GM19455 (cell line): ENCODE data around the gene USP16.
A peak's percentile ranks its signal among the peaks of the same experiment; 100 is the strongest.
"Not testable (repeated sequence)": the region's sequence is repeated elsewhere in the genome, so short reads cannot be mapped to it uniquely, and the experiment has no call there.

Source experiments
- ATAC-seq: cut with Tn5 transposase; IDR thresholded peaks from one replicate; pipeline ENCODE4 v1.9.1; 2021; ENCODE audit not compliant: unreplicated experiment

Gene USP16

GRCh38 chr21:29024474-29025327 is at the start of gene USP16:
TSS of gene USP16 (plus strand) at chr21:29024668. CDS start at chr21:29027914, 3,246 bp downstream.
- peak; percentile 99 for ATAC-seq

- no peak for ATAC-seq
These were observed 49.1 kb upstream of the USP16 start for GRCh38 chr21:28975397-28975796.

GRCh38 chr21:28979092-28979491 is 45.4 kb upstream of the USP16 start:
- ATAC-seq = no peak

- no peak for ATAC-seq
These were observed 41.8 kb upstream of the USP16 start for GRCh38 chr21:28982637-28983036.

GRCh38 chr21:28986677-28987076 is 37.8 kb upstream of the USP16 start:
- ATAC-seq = no peak

- not testable (repeated sequence) for ATAC-seq
These were observed 36.3 kb upstream of the USP16 start for GRCh38 chr21:28988146-28988545.

GRCh38 chr21:28991861-28992525 is 32.5 kb upstream of the USP16 start:
- peak; percentile 2 for ATAC-seq

- peak; percentile 98 for ATAC-seq
These were observed 31.8 kb upstream of the USP16 start, which contains the start of gene LTN1 for GRCh38 chr21:28992526-28993292. TSS of gene LTN1 (minus strand) at chr21:28992877. CDS start at chr21:28992805, 72 bp downstream.

GRCh38 chr21:28993293-28993629 is 31.2 kb upstream of the USP16 start:
- ATAC-seq = no peak

- peak; percentile 100 for ATAC-seq
These were observed 21.9 kb upstream of the USP16 start for GRCh38 chr21:29002442-29003144.

GRCh38 chr21:29005696-29006095 is 18.8 kb upstream of the USP16 start:
- ATAC-seq = no peak

- ATAC-seq = no peak
These were observed 17.3 kb upstream of the USP16 start for GRCh38 chr21:29007135-29007534.

GRCh38 chr21:29007810-29008209 is 16.7 kb upstream of the USP16 start:
- ATAC-seq = no peak

GRCh38 chr21:29008367-29008766 is 16.1 kb upstream of the USP16 start:
- ATAC-seq = no peak

GRCh38 chr21:29011236-29011635 is 13.2 kb upstream of the USP16 start:
- ATAC-seq = not testable (repeated sequence)

- no peak for ATAC-seq
These were observed 6.7 kb upstream of the USP16 start for GRCh38 chr21:29017639-29018237.

GRCh38 chr21:29018540-29018939 is 5.9 kb upstream of the USP16 start:
- peak; percentile 11 for ATAC-seq

GRCh38 chr21:29022166-29022565 is 2.3 kb upstream of the USP16 start:
- ATAC-seq = no peak

GRCh38 chr21:29025328-29025713 is 853 bp downstream of the USP16 start:
- ATAC-seq = no peak

GRCh38 chr21:29029524-29029923 is 5.1 kb downstream of the USP16 start:
- no peak for ATAC-seq
